Activated CD4-positive, alpha-beta memory T cell treated with anti-CD3 and anti-CD28 coated beads, Interleukin-2, amount 10 ng/mL, durations not matched to agents 7 days and 5 days (primary cell): ENCODE data around the gene STAG3. TPM values are rescaled to one million over a fixed set of nuclear protein-coding genes. Genes with fewer than 3 reads are reported as not detected.
"Not testable (repeated sequence)": the region's sequence is repeated elsewhere in the genome, so short reads cannot be mapped to it uniquely, and the experiment has no call there.

Experiments
- CTCF ChIA-PET: fragments of 350-600 bp; sonication (Branson Sonifier 250); formaldehyde crosslinking; loops from one replicate; lab custom pipeline; 2021; ENCODE audit warnings: antibody characterized with exemption, inconsistent platforms; lab: Charles Lee
- POLR2A ChIA-PET: fragments of 350-600 bp; sonication (Branson Sonifier 250); formaldehyde crosslinking; loops from one replicate; lab custom pipeline; 2021; ENCODE audit warnings: antibody characterized with exemption; lab: Charles Lee
- DNase-seq: peaks from one replicate; pipeline ENCODE4 v3.0.0-alpha.2; 2020
- H3K27ac Mint-ChIP-seq: one replicate; pipeline ENCODE4 v1.8.0; 2021; ENCODE audit warnings: mild to moderate bottlenecking, mixed read lengths
- H3K27me3 Mint-ChIP-seq: one replicate; pipeline ENCODE4 v1.8.0; 2021; ENCODE audit warnings: mixed read lengths
- H3K36me3 Mint-ChIP-seq: one replicate; pipeline ENCODE4 v1.8.0; 2021; ENCODE audit warnings: low read depth, mixed read lengths
- H3K4me1 Mint-ChIP-seq: one replicate; pipeline ENCODE4 v1.8.0; 2021; ENCODE audit warnings: mixed read lengths
- H3K4me3 Mint-ChIP-seq: one replicate; pipeline ENCODE4 v1.8.0; 2021; ENCODE audit warnings: mild to moderate bottlenecking, mixed read lengths
- H3K9me3 Mint-ChIP-seq: one replicate; pipeline ENCODE4 v1.8.0; 2021; ENCODE audit warnings: mixed read lengths
- total RNA-seq, 2 experiments: library from RNA; stranded (reverse); gene quantifications; one replicate each; pipeline ENCODE4 v1.2.3, GENCODE V29; 2021

Gene STAG3
- total RNA-seq, 2 experiments from 2014 or later = 12.9 to 13.1 TPM

DNA sequence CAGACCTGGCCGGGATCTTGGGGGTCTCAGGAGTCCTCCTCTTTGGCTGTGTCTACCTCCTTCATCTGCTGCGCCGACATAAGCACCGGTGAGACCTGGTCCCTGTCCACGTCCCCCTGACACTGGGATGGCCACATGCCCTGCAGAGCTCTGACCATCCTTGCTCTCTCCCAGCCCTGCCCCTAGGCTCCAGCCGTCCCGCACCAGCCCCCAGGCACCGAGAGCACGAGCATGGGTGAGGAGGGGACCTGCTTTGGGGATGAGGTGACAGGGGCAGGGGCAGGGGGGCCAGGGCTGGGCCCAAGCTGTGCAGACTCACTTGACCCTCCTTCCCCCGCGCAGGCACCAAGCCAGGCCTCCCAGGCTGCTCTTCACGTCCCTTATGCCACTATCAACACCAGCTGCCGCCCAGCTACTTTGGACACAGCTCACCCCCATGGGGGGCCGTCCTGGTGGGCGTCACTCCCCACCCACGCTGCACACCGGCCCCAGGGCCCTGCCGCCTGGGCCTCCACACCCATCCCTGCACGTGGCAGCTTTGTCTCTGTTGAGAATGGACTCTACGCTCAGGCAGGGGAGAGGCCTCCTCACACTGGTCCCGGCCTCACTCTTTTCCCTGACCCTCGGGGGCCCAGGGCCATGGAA lies 43.0 kb downstream of the STAG3 start:
- peaks cover 66% of the 10 kb centered on the region for H3K4me1 Mint-ChIP-seq
- H3K36me3 Mint-ChIP-seq = peaks cover 61% of the 10 kb centered on the region
- H3K27me3 Mint-ChIP-seq = no peaks in the 10 kb centered on the region
- H3K4me3 Mint-ChIP-seq = peak overlapping the region; percentile 87
- H3K9me3 Mint-ChIP-seq = no peaks in the 10 kb centered on the region
- ChIA-PET CTCF (interaction anchor here (0.6 to 1.2 kb wide), 4 partner anchors 9 to 145 kb away, joined by 3 to 4 read pairs (median 4); partner anchors contain the start of genes GPC2, LAMTOR4 and STAG3), POLR2A (interaction anchor here (0.8 to 6.5 kb wide), 21 partner anchors 8 to 216 kb away, joined by 3 to 35 read pairs (median 4); partner anchors contain the start of genes AP4M1, LAMTOR4, MBLAC1 and MCM7)
- peak overlapping the region; percentile 99 for H3K27ac Mint-ChIP-seq
- DNase-seq = no peak

DNA sequence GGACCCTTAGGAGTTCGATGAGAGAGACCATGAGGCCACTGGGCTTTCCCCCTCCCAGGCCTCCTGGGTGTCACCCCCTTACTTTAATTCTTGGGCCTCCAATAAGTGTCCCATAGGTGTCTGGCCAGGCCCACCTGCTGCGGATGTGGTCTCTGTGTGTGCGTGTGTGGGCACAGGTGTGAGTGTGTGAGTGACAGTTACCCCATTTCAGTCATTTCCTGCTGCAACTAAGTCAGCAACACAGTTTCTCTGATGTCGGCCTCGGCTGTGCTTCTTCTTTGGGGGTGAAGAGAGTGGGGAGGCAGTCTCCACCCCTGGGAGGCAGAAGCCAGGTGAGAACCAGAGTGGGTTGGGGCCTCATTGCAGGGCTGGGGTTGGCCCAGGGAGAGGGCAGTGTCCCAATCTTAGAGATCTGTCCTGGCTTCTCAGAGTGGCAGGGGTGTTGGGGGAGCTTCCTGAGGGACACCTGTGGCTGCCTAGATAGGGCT lies 43.6 kb downstream of the STAG3 start:
- Mint-ChIP-seq H3K36me3 (peaks cover 62% of the 10 kb centered on the region), H3K27ac (peak overlapping the region; percentile 99), H3K4me3 (peak overlapping the region; percentile 87), H3K4me1 (peaks cover 65% of the 10 kb centered on the region), H3K27me3 (no peaks in the 10 kb centered on the region), H3K9me3 (no peaks in the 10 kb centered on the region)
- CTCF ChIA-PET = interaction anchor here (1.6 kb wide), 1 partner anchor 88 kb away, joined by 9 read pairs; no protein-coding TSS in a partner anchor
- POLR2A ChIA-PET = interaction anchor here (0.8 to 6.5 kb wide), 26 partner anchors 11 to 215 kb away, joined by 3 to 35 read pairs (median 4); partner anchors contain the start of genes AP4M1, GAL3ST4, LAMTOR4 and MBLAC1
- peak; percentile 86 for DNase-seq

DNA sequence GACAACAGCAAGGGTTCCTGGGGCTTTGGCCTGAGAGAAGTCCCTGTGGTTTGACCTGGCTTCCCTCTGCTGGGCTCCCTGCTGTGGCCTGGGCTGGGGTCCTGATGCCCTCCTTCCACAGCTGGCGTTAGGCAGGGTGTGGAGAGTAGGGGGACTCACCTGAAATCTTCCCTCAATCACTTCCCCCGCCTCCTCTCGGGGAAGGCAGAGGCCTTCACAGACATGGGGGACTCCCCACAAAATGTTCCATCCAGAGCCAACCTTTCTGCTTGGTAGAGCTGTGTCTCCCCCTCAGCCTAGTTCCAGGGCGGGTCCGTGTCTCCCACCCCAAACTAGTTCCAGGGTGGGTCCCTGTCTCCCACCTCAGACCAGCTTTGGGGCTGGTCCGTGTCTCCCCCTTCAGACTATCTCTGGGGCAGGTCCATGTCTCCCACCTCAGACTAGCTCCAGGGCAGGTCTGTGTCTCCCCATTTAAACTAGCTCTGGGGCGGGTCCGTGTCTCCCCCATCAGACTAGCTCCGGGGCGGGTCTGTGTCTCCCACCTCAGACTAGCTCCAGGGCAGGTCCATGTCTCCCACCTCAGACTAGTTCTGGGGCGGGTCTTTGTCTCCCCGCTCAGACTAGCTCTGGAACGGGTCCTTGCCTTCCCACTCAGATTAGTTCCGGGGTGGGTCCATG lies 44.2 kb downstream of the STAG3 start:
- Mint-ChIP-seq H3K36me3 (peaks cover 63% of the 10 kb centered on the region), H3K4me3 (peak overlapping the region; percentile 87), H3K4me1 (peaks cover 62% of the 10 kb centered on the region), H3K27me3 (no peaks in the 10 kb centered on the region), H3K27ac (peak overlapping the region; percentile 99), H3K9me3 (no peaks in the 10 kb centered on the region)
- DNase-seq = no peak
- ChIA-PET POLR2A (interaction anchor here (0.6 to 6.5 kb wide), 24 partner anchors 12 to 411 kb away, joined by 3 to 35 read pairs (median 4); partner anchors contain the start of genes AP4M1, GAL3ST4, LAMTOR4 and MBLAC1), CTCF (interaction anchor here (1.6 kb wide), 1 partner anchor 89 kb away, joined by 9 read pairs; no protein-coding TSS in a partner anchor)

DNA sequence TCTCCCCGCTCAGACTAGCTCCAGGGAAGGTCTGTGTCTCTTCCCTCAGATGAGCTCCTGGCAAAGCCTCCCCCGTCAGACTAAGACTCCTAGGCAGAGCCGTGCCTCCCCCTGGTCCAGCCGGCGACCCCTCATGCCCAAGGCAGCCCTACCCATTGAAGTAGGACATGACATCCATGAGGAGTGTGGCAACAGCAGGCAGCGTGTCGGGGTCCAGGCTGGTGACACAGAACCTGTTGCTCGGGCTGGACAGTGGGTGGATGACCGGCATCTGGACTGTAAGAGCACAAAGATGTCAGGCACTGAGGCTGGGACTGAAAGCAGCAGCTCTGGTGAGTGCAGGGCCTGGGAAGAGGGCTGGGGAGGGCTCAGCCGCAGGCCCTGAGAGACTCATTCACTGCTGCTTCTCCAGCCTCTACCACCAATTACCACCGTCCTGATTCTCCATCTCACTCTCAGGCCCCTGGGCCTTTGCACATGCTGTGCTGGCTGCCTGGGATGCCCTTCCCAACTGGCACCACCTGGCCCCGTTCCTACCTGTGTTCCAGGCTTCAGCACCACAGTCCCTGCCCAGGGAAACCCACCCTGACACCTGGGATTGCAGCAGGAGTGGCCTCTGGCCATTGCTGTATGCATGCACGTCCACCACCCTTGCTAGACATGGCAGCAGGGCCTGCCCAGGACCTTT lies 44.9 kb downstream of the STAG3 start:
- Mint-ChIP-seq H3K4me3 (peak overlapping the region; percentile 87), H3K9me3 (no peaks in the 10 kb centered on the region), H3K27ac (peak overlapping the region; percentile 99), H3K36me3 (peaks cover 63% of the 10 kb centered on the region), H3K27me3 (no peaks in the 10 kb centered on the region), H3K4me1 (peaks cover 58% of the 10 kb centered on the region)
- no peak for DNase-seq
- POLR2A ChIA-PET = interaction anchor here (0.6 to 6.5 kb wide), 14 partner anchors 13 to 410 kb away, joined by 3 to 35 read pairs (median 4); partner anchors contain the start of genes AP4M1, GAL3ST4, LAMTOR4 and MCM7
- CTCF ChIA-PET = interaction anchor here (1.6 kb wide), 1 partner anchor 89 kb away, joined by 9 read pairs; no protein-coding TSS in a partner anchor

DNA sequence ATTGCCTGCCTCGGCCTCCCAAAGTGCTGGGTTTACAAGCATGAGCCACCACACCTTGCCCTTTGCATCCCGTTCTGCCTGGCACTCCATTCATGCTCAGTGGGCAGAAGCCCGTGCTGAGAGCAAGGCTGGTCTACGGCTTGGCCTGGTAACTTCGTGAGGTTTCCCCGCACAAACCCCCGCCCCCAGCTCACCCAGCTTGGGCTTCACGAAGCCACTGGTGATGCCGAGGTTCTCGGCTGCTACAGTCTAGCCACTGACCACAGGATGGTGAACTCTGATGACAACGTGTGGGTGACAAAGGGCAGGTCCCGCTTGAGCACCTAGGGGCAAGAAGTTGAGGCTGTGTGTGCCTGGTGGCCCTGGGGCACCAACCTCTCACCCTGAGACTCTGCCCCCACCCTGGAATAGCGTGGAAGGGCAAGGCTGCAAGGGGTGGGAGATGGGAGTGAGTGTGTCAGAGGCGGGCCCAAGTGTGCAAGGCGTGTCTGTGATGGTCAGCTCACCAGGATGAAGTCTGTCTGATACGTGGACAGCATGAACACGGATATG lies 45.7 kb downstream of the STAG3 start:
- H3K27me3 Mint-ChIP-seq, H3K9me3 Mint-ChIP-seq, POLR2A ChIA-PET, DNase-seq: not testable (repeated sequence)
- CTCF ChIA-PET = interaction anchor here (1.1 kb wide), 1 partner anchor 142 kb away, joined by 5 read pairs; no protein-coding TSS in a partner anchor
- Mint-ChIP-seq H3K36me3 (peaks cover 69% of the 10 kb centered on the region), H3K4me3 (peak overlapping the region; percentile 87), H3K27ac (peak overlapping the region; percentile 99), H3K4me1 (peaks cover 57% of the 10 kb centered on the region)

DNA sequence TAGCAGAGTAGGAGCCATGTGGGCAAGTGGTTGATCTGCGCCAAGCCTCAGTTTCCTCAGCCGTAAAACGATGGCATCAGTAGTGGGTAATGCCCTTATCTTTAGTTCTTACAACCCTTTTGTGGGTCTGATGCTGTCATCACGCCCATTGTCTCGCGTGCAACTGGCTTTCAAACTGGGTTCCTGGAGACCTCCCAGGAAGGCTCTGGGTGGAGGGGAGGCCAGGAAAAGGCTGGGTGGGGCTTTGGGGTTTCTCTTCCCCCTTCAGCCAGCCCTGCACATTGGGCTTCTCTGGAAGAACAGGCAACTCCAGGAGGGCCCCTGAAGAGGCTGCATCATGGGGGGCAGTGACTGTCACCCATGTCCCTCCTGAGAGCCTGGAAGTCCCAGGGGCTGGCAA lies 47.2 kb downstream of the STAG3 start:
- DNase-seq, CTCF ChIA-PET, H3K9me3 Mint-ChIP-seq, H3K27me3 Mint-ChIP-seq, H3K4me3 Mint-ChIP-seq: not testable (repeated sequence)
- POLR2A ChIA-PET = interaction anchor here (1.5 kb wide), 1 partner anchor 120 kb away, joined by 3 read pairs; no protein-coding TSS in a partner anchor
- Mint-ChIP-seq H3K4me1 (peaks cover 46% of the 10 kb centered on the region), H3K36me3 (peaks cover 71% of the 10 kb centered on the region), H3K27ac (peak overlapping the region; percentile 73)

DNA sequence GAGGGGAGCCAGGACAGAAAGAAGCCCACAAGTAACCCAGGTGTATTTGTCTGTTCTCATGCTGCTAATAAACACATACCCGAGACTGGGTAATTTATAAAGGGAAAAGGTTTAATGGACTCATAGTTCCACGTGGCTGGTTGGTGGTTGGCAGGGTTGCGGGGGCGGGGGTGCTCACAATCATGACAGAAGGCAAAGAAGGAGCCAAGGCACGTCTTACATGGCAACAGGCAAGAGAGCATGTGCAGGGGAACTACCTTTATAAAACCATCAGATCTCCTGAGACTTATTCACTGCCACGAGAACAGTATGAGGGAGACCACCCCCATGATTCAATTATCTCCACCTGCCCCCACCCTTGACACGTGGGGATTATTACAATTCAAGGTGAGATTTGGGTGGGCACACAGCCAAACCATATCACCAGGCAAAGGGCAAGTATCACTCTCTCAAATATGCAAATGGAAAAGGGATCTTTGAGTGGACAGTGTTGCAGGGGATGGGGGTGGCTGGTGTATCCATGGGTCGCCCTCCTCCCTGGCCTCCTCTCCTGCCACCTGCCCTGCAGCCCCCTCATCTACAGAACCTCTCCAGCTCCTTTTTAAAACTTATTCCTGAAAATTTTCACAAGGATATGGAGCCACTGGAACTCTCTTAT lies 57.1 kb downstream of the STAG3 start:
- H3K27me3 Mint-ChIP-seq, H3K9me3 Mint-ChIP-seq, H3K4me1 Mint-ChIP-seq, H3K4me3 Mint-ChIP-seq, CTCF ChIA-PET, DNase-seq: not testable (repeated sequence)
- peak overlapping the region; percentile 49 for H3K27ac Mint-ChIP-seq
- POLR2A ChIA-PET = interaction anchor here (1.5 kb wide), 1 partner anchor 13 kb away, joined by 7 read pairs; no protein-coding TSS in a partner anchor
- H3K36me3 Mint-ChIP-seq = peaks cover 40% of the 10 kb centered on the region

DNA sequence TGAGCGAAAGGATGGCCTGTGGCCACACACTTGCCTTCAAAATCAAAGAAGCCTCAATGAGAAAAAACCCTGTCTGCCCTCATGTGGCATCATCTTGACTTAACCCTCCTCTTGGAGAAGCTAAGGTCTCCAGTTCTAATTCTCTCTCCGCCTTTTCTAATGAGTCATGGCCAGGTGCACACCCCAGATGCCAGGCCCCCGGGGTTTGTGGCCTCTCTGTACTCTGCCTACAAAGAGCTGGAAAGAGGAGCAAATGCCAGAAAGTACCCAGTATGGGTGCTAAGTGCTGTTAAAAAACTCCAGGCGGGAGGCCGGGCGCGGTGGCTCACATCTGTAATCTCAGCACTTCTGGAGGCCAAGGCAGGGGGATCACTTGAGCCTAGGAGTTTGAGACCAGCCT lies 62.3 kb downstream of the STAG3 start:
- H3K27me3 Mint-ChIP-seq, H3K36me3 Mint-ChIP-seq, H3K4me3 Mint-ChIP-seq, H3K9me3 Mint-ChIP-seq, DNase-seq, H3K27ac Mint-ChIP-seq, CTCF ChIA-PET: not testable (repeated sequence)
- peaks cover 21% of the 10 kb centered on the region for H3K4me1 Mint-ChIP-seq
- POLR2A ChIA-PET = interaction anchor here (0.6 kb wide), 1 partner anchor 32 kb away, joined by 3 read pairs; no protein-coding TSS in a partner anchor

DNA sequence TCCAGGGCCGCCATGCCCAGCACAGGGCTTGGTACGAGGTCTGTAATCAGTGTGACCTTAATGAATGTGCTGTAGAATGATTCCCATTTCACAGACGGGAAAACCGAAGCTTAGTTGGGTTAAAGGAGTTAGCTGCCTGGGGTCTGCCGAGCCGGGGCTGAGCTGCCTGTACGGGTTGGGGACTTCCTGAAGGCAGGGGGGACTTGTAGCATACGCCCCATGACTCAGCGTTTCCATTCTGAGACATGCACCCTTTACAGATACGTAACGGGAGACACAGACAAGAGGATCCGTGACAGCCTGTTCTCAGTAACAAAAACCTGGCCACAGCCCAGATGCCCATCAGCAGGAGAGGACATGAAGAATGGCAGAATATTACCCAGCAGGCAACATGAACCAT lies 65.7 kb downstream of the STAG3 start:
- H3K4me3 Mint-ChIP-seq, H3K36me3 Mint-ChIP-seq, H3K9me3 Mint-ChIP-seq, CTCF ChIA-PET, H3K27me3 Mint-ChIP-seq: not testable (repeated sequence)
- DNase-seq = peak; percentile 75
- Mint-ChIP-seq H3K4me1 (peaks cover 29% of the 10 kb centered on the region), H3K27ac (peak overlapping the region; percentile 64)
- POLR2A ChIA-PET = interaction anchor here (0.6 kb wide), 1 partner anchor 23 kb away, joined by 4 read pairs; no protein-coding TSS in a partner anchor

DNA sequence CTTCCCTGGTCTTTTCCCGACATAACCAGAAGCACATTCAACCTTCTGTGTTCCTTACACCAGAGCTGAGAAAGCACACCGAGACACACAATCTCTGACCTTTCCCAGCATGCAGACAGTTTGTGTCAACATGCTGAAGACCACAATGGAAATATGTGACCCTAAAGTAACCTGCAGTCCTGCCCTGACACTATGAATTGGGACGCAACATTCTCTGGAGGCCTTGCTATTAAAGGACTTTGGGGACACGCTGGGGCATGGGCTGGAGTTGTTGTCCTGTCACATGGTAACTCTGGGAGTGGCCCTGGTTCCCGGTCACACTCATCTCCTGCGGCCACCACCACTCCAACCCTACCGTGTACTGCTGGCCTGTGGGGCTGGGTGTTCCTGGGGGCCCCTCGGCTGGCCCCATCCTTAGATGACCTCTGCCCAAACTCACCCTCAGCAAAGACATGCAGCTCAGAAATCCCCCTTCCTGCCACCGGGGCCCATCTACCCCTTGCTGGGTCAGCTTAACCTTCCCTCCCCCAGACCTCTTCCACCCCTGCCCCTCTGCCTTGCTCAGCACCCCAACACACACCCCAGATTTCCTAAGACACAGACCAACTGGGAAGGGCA lies 67.4 kb downstream of the STAG3 start:
- POLR2A ChIA-PET = interaction anchor here (1.6 kb wide), 1 partner anchor 144 kb away, joined by 4 read pairs; the partner anchor contains the start of genes AP4M1 and MCM7
- H3K4me3 Mint-ChIP-seq, DNase-seq, H3K27ac Mint-ChIP-seq, H3K9me3 Mint-ChIP-seq, H3K36me3 Mint-ChIP-seq, H3K27me3 Mint-ChIP-seq, CTCF ChIA-PET: not testable (repeated sequence)
- H3K4me1 Mint-ChIP-seq = peaks cover 28% of the 10 kb centered on the region

DNA sequence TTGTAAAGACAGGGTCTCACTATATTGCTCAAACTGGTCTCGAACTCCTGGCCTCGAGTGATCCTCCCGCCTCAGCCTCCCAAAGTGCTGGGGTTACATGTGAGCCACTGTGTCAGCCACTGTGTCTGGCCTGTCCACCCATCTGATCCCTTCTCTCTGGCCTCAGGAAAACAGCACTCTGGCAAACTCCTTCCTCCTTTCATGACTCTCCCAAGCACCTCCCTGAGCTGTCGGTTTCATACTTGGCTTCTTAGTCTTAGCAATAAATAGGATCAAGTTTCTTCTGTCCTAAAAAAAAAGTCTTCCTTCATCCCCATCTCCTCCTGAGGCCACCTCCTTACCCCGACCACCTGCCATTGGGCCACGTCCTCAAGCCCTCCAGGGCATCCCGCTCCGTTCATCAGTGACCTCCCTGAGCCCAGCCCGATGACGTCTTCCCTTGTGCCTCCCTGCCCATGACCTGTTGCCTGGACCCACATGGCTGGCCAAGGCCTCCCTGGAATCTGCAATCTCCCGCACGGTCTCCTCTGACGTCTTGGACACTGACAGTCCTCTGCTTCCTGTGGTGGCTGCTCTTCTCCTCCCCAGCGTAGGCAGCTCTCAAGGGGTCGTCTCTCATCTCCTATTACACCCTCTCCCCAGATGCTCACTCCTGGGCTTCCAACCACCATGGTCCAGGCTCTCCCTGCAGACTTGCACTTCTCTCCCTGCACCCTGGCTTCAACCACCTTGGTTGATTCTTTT lies 68.6 kb downstream of the STAG3 start:
- H3K4me3 Mint-ChIP-seq, H3K27me3 Mint-ChIP-seq, H3K9me3 Mint-ChIP-seq, CTCF ChIA-PET, POLR2A ChIA-PET, H3K36me3 Mint-ChIP-seq, H3K27ac Mint-ChIP-seq, DNase-seq: not testable (repeated sequence)
- H3K4me1 Mint-ChIP-seq = peaks cover 28% of the 10 kb centered on the region
